ENCODE measurements around the gene GALNT16. TPM values are rescaled to one million over a fixed set of nuclear protein-coding genes. Genes with fewer than 3 reads are reported as not detected.

GALNT16 gene
- total and polyA plus RNA-seq, 2 of the 8 experiments (the other 6 are each of a cell fraction or from before 2014, with no cell fraction given): 5.4 to 6.3 TPM

GRCh38 chr14:69226178-69226577 is 33.8 kb upstream of the GALNT16 start:
- Histone ChIP-seq H3K27ac (ENCODE audit: low read depth, low read length) (no peak overlapping the region), H4K20me1 (replicated peaks in 1 of 2; ENCODE audit: control insufficient read depth in 1 of 2, insufficient read depth in 2 of 2, low read length in 2 of 2) (peaks cover 1 to 2% of the 10 kb centered on the region in 2 experiments), H4K8ac (ENCODE audit: extremely low read depth, insufficient read depth, low read length) (no peak overlapping the region), H2AK5ac (ENCODE audit: low read depth, low read length) (no peak overlapping the region), H3K79me1 (ENCODE audit: low read depth, low read length) (no peaks in the 10 kb centered on the region), H3K79me2 (ENCODE audit: control insufficient read depth in 1 of 2, insufficient read depth in 2 of 2, low read length in 2 of 2) (no peaks in the 10 kb centered on the region), H4K5ac (ENCODE audit: insufficient read length, low read depth, low read length) (no peak overlapping the region), H3K4me3 (ENCODE audit: extremely low read depth in 1 of 4, insufficient read depth in 2 of 4, low read depth in 3 of 4, low read length in 4 of 4) (no peak overlapping the region), H2BK20ac (ENCODE audit: low read length) (no peak overlapping the region), H3K36me3 (ENCODE audit: control insufficient read depth in 2 of 4, insufficient read depth in 4 of 4, low read length in 3 of 4) (peaks cover 0 to 19% (median 1%) of the 10 kb centered on the region in 4 experiments; a peak in 2 of 8 replicates), H3K14ac (ENCODE audit: insufficient read length) (no peak overlapping the region), H3K56ac (replicated peaks; ENCODE audit: insufficient read length, low read depth, low read length) (no peak overlapping the region), H2BK5ac (ENCODE audit: low read depth, low read length) (no peak overlapping the region), H3K23me2 (ENCODE audit: low read depth, low read length) (no peaks in the 10 kb centered on the region), H3K9ac (replicated peaks in 1 of 4; ENCODE audit: extremely low read depth in 1 of 4, low read depth in 3 of 4, low read length in 3 of 4) (no peak overlapping the region), H3K23ac (ENCODE audit: insufficient read length) (no peak overlapping the region), H2BK120ac (replicated peaks; ENCODE audit: low read depth, low read length) (no peak overlapping the region), H3K9me3 (ENCODE audit: insufficient read depth in 2 of 2, low read depth in 1 of 2, low read length in 1 of 2) (no peaks in the 10 kb centered on the region), H3K18ac (ENCODE audit: extremely low read depth, low read length) (no peak overlapping the region), H3K27me3 (replicated peaks in 1 of 4; ENCODE audit: control insufficient read depth in 3 of 4, extremely low read depth in 1 of 4, insufficient read depth in 3 of 4, low read length in 3 of 4) (no peaks in the 10 kb centered on the region), H3K4me1 (replicated peaks in 1 of 4; ENCODE audit: control insufficient read depth in 3 of 4, insufficient read depth in 4 of 4, low read length in 3 of 4) (no peaks in the 10 kb centered on the region), H2BK12ac (ENCODE audit: low read depth, low read length) (no peak overlapping the region), H2BK15ac (ENCODE audit: low read length) (no peak overlapping the region), H3K4ac (replicated peaks; ENCODE audit: insufficient read length, low read depth, low read length) (no peak overlapping the region), H4K91ac (replicated peaks; ENCODE audit: insufficient read length, low read length) (no peak overlapping the region), H3K4me2 (ENCODE audit: insufficient read depth in 1 of 2, low read depth in 2 of 2, low read length in 2 of 2) (no peak overlapping the region), H2AFZ (ENCODE audit: low read length) (no peak overlapping the region)
- FAIRE-seq: no peak
- POLR2A ChIA-PET (ENCODE audit: partially characterized antibody): interaction anchor here (0.7 kb wide), 2 partner anchors 81 to 172 kb away, joined by 3 to 4 read pairs; partner anchors contain the start of genes ERH and SLC39A9
- CTCF ChIA-PET (ENCODE audit: partially characterized antibody): interaction anchor here (0.7 to 3.0 kb wide), 4 partner anchors 17 to 137 kb away, joined by 3 to 9 read pairs (median 6); no protein-coding TSS in a partner anchor
- 82% methylated on average over 9 of the region's 9 CpGs; no CpG with 5 or more reads in 1 of the 2 experiments for whole genome bisulfite sequencing, 2 experiments (ENCODE audit: extremely low coverage in 1 of 2, insufficient coverage in 1 of 2, insufficient read length in 1 of 2, insufficient replicate concordance in 2 of 2, low coverage in 1 of 2, low lambda C conversion rate in 2 of 2, missing lambda C conversion rate in 1 of 2)
- no peak for TF ChIP-seq RBBP5 (IDR thresholded peaks at IDR 0.05; ENCODE audit: borderline replicate concordance, low read depth, low read length)
- no peak for TF ChIP-seq SIX5 (IDR thresholded peaks at IDR 0.05; ENCODE audit: low read depth, low read length)
- TF ChIP-seq PHF8 (conservative IDR thresholded peaks at IDR 0.05; ENCODE audit: low read depth, low read length): no peak
- TF ChIP-seq POU5F1 (IDR thresholded peaks at IDR 0.05; ENCODE audit: low read depth, low read length): no peak
- TF ChIP-seq USF2 (IDR thresholded peaks at IDR 0.05; ENCODE audit: low read length): no peak
- no peak for DNase-seq (ENCODE audit: low read depth in 1 of 2, low spot score in 2 of 2)

All from H1 (cell line).